Measurements from ENCODE around the gene EIF2S3B. TPM values are rescaled to one million over a fixed set of nuclear protein-coding genes. Genes with fewer than 3 reads are reported as not detected.

The EIF2S3B gene
- total RNA-seq, 5 donors from 2014 or later (not counting 1 experiment from before 2014, with no cell fraction given), result 0.28 to 3.9 (median 0.63) TPM

- H3K9me3 ChIP-seq, result peaks cover 2% of the 10 kb centered on the region
- Mint-ChIP-seq H3K4me1 (peaks cover 0 to 9% (median 9%) of the 10 kb centered on the region in 3 donors), H3K4me3 (no peak overlapping the region), H3K36me3 (no peaks in the 10 kb centered on the region), H3K27ac (no peak overlapping the region), H3K9me3 (no peaks in the 10 kb centered on the region), H3K27me3 (no peaks in the 10 kb centered on the region)
- H3K27ac ChIP-seq (ENCODE audit: low read length), result no peak overlapping the region
- H3K4me3 ChIP-seq (ENCODE audit: control insufficient read depth in 1 of 2, extremely low read depth in 1 of 2, low read length in 1 of 2), result no peak overlapping the region
- no peaks in the 10 kb centered on the region for H3K27me3 ChIP-seq (replicated peaks in 1 of 2; ENCODE audit: control insufficient read depth in 2 of 2, extremely low read depth in 1 of 2, insufficient read depth in 2 of 2, low read length in 1 of 2)
- DNase-seq, result no peak
- ChIA-PET CTCF (no interaction called here), POLR2A (no interaction called here)
- WGBS (ENCODE audit: insufficient coverage), result 83% methylated on average over 3 of the region's 3 CpGs
- ATAC-seq (replicated peaks in 1 of 4), result no peak
- no peaks in the 10 kb centered on the region for H3K36me3 ChIP-seq (ENCODE audit: control insufficient read depth in 2 of 2, extremely low read depth in 1 of 2, insufficient read depth in 1 of 2, low read length in 1 of 2)
- no peaks in the 10 kb centered on the region for H3K4me1 ChIP-seq (ENCODE audit: control insufficient read depth in 1 of 2, extremely low read depth in 1 of 2, insufficient read depth in 2 of 2, low read length in 2 of 2)
These were observed 32.0 kb downstream of the EIF2S3B start for GRCh38 chr12:10537721-10538120.

GRCh38 chr12:10540776-10541205 is 35.1 kb downstream of the EIF2S3B start:
- Mint-ChIP-seq H3K4me1 (peaks cover 0 to 12% (median 9%) of the 10 kb centered on the region in 3 donors), H3K27me3 (no peaks in the 10 kb centered on the region), H3K9me3 (no peaks in the 10 kb centered on the region), H3K36me3 (no peaks in the 10 kb centered on the region), H3K27ac (peak overlapping the region in 1 of 2 donors; percentile 49), H3K4me3 (no peak overlapping the region)
- H3K36me3 ChIP-seq (ENCODE audit: control insufficient read depth in 2 of 2, extremely low read depth in 1 of 2, insufficient read depth in 1 of 2, low read length in 1 of 2), result no peaks in the 10 kb centered on the region
- ChIA-PET POLR2A (interaction anchor here in 1 of 2 donors (1.4 kb wide), 1 partner anchor 9 kb away, joined by 3 read pairs; no protein-coding TSS in a partner anchor), CTCF (no interaction called here)
- DNase-seq (no peak), ATAC-seq (replicated peaks in 1 of 4) (peak in 3 of 4 experiments; percentile 32 to 49 (median 42))
- H3K4me1 ChIP-seq (ENCODE audit: control insufficient read depth in 1 of 2, extremely low read depth in 1 of 2, insufficient read depth in 2 of 2, low read length in 2 of 2), result no peaks in the 10 kb centered on the region
- H3K27ac ChIP-seq (ENCODE audit: low read length), result no peak overlapping the region
- WGBS (ENCODE audit: insufficient coverage), result no CpG with 5 or more reads among the region's 2 CpGs
- no peaks in the 10 kb centered on the region for H3K27me3 ChIP-seq (replicated peaks in 1 of 2; ENCODE audit: control insufficient read depth in 2 of 2, extremely low read depth in 1 of 2, insufficient read depth in 2 of 2, low read length in 1 of 2)
- peaks cover 2% of the 10 kb centered on the region for H3K9me3 ChIP-seq
- H3K4me3 ChIP-seq (ENCODE audit: control insufficient read depth in 1 of 2, extremely low read depth in 1 of 2, low read length in 1 of 2), result no peak overlapping the region

GRCh38 chr12:10543499-10543898 is 37.8 kb downstream of the EIF2S3B start:
- Mint-ChIP-seq H3K36me3 (no peaks in the 10 kb centered on the region), H3K4me1 (peaks cover 0 to 12% (median 9%) of the 10 kb centered on the region in 3 donors), H3K4me3 (no peak overlapping the region), H3K27me3 (no peaks in the 10 kb centered on the region), H3K9me3 (no peaks in the 10 kb centered on the region), H3K27ac (no peak overlapping the region)
- ChIA-PET CTCF (no interaction called here), POLR2A (interaction anchor here in 1 of 2 donors (0.6 kb wide), 1 partner anchor 858 kb away, joined by 3 read pairs; no protein-coding TSS in a partner anchor)
- Histone ChIP-seq H3K4me1 (ENCODE audit: control insufficient read depth in 1 of 2, extremely low read depth in 1 of 2, insufficient read depth in 2 of 2, low read length in 2 of 2) (no peaks in the 10 kb centered on the region), H3K27ac (ENCODE audit: low read length) (no peak overlapping the region), H3K27me3 (replicated peaks in 1 of 2; ENCODE audit: control insufficient read depth in 2 of 2, extremely low read depth in 1 of 2, insufficient read depth in 2 of 2, low read length in 1 of 2) (no peaks in the 10 kb centered on the region), H3K36me3 (ENCODE audit: control insufficient read depth in 2 of 2, extremely low read depth in 1 of 2, insufficient read depth in 1 of 2, low read length in 1 of 2) (no peaks in the 10 kb centered on the region), H3K9me3 (peaks cover 2% of the 10 kb centered on the region), H3K4me3 (ENCODE audit: control insufficient read depth in 1 of 2, extremely low read depth in 1 of 2, low read length in 1 of 2) (no peak overlapping the region)
- DNase-seq (no peak), ATAC-seq (replicated peaks in 1 of 4) (no peak)
- 90% methylated on average over 3 of the region's 7 CpGs for WGBS (ENCODE audit: insufficient coverage)

GRCh38 chr12:10551375-10551774 is 45.7 kb downstream of the EIF2S3B start:
- Histone ChIP-seq H3K9me3 (no peaks in the 10 kb centered on the region), H3K4me3 (ENCODE audit: control insufficient read depth in 1 of 2, extremely low read depth in 1 of 2, low read length in 1 of 2) (no peak overlapping the region), H3K27me3 (replicated peaks in 1 of 2; ENCODE audit: control insufficient read depth in 2 of 2, extremely low read depth in 1 of 2, insufficient read depth in 2 of 2, low read length in 1 of 2) (no peaks in the 10 kb centered on the region), H3K36me3 (ENCODE audit: control insufficient read depth in 2 of 2, extremely low read depth in 1 of 2, insufficient read depth in 1 of 2, low read length in 1 of 2) (no peaks in the 10 kb centered on the region), H3K4me1 (ENCODE audit: control insufficient read depth in 1 of 2, extremely low read depth in 1 of 2, insufficient read depth in 2 of 2, low read length in 2 of 2) (peaks cover 9 to 12% of the 10 kb centered on the region in 2 experiments), H3K27ac (ENCODE audit: low read length) (peak overlapping the region; percentile 26)
- no peak for ATAC-seq (replicated peaks in 1 of 4)
- CTCF ChIA-PET, result no interaction called here
- H3K9me3 Mint-ChIP-seq, result peaks cover 0 to 7% (median 7%) of the 10 kb centered on the region in 3 donors
- H3K36me3 Mint-ChIP-seq, result no peaks in the 10 kb centered on the region
- no peak for DNase-seq
- H3K4me3 Mint-ChIP-seq, result peak overlapping the region in 1 of 3 donors; percentile 9
- WGBS (ENCODE audit: insufficient coverage), result 94% methylated on average over 13 of the region's 25 CpGs
- H3K27me3 Mint-ChIP-seq, result no peaks in the 10 kb centered on the region
- POLR2A ChIA-PET, result no interaction called here
- no peak overlapping the region for H3K27ac Mint-ChIP-seq
- H3K4me1 Mint-ChIP-seq, result peaks cover 6 to 23% (median 13%) of the 10 kb centered on the region in 3 donors

GRCh38 chr12:10553148-10553547 is 47.5 kb downstream of the EIF2S3B start:
- Histone ChIP-seq H3K9me3 (no peaks in the 10 kb centered on the region), H3K4me1 (ENCODE audit: control insufficient read depth in 1 of 2, extremely low read depth in 1 of 2, insufficient read depth in 2 of 2, low read length in 2 of 2) (peaks cover 9 to 14% of the 10 kb centered on the region in 2 experiments), H3K27me3 (replicated peaks in 1 of 2; ENCODE audit: control insufficient read depth in 2 of 2, extremely low read depth in 1 of 2, insufficient read depth in 2 of 2, low read length in 1 of 2) (no peaks in the 10 kb centered on the region), H3K4me3 (ENCODE audit: control insufficient read depth in 1 of 2, extremely low read depth in 1 of 2, low read length in 1 of 2) (no peak overlapping the region), H3K27ac (ENCODE audit: low read length) (peak overlapping the region; percentile 88), H3K36me3 (ENCODE audit: control insufficient read depth in 2 of 2, extremely low read depth in 1 of 2, insufficient read depth in 1 of 2, low read length in 1 of 2) (no peaks in the 10 kb centered on the region)
- ChIA-PET POLR2A (interaction anchor here in 1 of 2 donors (1.4 kb wide), 1 partner anchor 55 kb away, joined by 4 read pairs; no protein-coding TSS in a partner anchor), CTCF (no interaction called here)
- peak overlapping the region in 2 of 3 donors; percentile 72 to 73 for H3K4me3 Mint-ChIP-seq
- DNase-seq (peak in 3 of 35 experiments; percentile 4 to 62 (median 9)), ATAC-seq (replicated peaks in 1 of 4) (peak in 2 of 4 experiments; percentile 34 to 55)
- WGBS (ENCODE audit: insufficient coverage), result 100% methylated on average over 1 of the region's 1 CpG
- H3K36me3 Mint-ChIP-seq, result no peaks in the 10 kb centered on the region
- peaks cover 13 to 32% (median 18%) of the 10 kb centered on the region in 3 donors for H3K4me1 Mint-ChIP-seq
- peak overlapping the region in 1 of 2 donors; percentile 79 for H3K27ac Mint-ChIP-seq
- peaks cover 4 to 5% of the 10 kb centered on the region in 2 donors for H3K27me3 Mint-ChIP-seq
- peaks cover 0 to 7% (median 7%) of the 10 kb centered on the region in 3 donors for H3K9me3 Mint-ChIP-seq

- H3K27me3 ChIP-seq (replicated peaks in 1 of 2; ENCODE audit: control insufficient read depth in 2 of 2, extremely low read depth in 1 of 2, insufficient read depth in 2 of 2, low read length in 1 of 2), result no peaks in the 10 kb centered on the region
- peak overlapping the region; percentile 28 to 42 for H3K4me3 ChIP-seq (ENCODE audit: control insufficient read depth in 1 of 2, extremely low read depth in 1 of 2, low read length in 1 of 2)
- ChIA-PET POLR2A (interaction anchor here (0.5 to 1.7 kb wide), 8 partner anchors 32 to 1972 kb away, joined by 3 to 14 read pairs (median 4); partner anchors contain the start of gene GABARAPL1 (in 1 of the 2)), CTCF (interaction anchor here (0.5 to 1.4 kb wide), 3 partner anchors 11 to 1177 kb away, joined by 3 to 7 read pairs (median 3); no protein-coding TSS in a partner anchor)
- peaks cover 4 to 5% of the 10 kb centered on the region in 2 donors for H3K27me3 Mint-ChIP-seq
- ATAC-seq (replicated peaks in 1 of 4) (peak; percentile 54 to 77 (median 68)), DNase-seq (peak in 29 of 35 experiments; percentile 13 to 74 (median 38))
- peak overlapping the region; percentile 72 to 73 (median 73) for H3K4me3 Mint-ChIP-seq
- peaks cover 21 to 40% (median 27%) of the 10 kb centered on the region in 3 donors for H3K4me1 Mint-ChIP-seq
- no peaks in the 10 kb centered on the region for H3K9me3 ChIP-seq
- no peaks in the 10 kb centered on the region for H3K36me3 ChIP-seq (ENCODE audit: control insufficient read depth in 2 of 2, extremely low read depth in 1 of 2, insufficient read depth in 1 of 2, low read length in 1 of 2)
- peaks cover 0 to 7% (median 7%) of the 10 kb centered on the region in 3 donors for H3K9me3 Mint-ChIP-seq
- no CpG with 5 or more reads among the region's 6 CpGs for WGBS (ENCODE audit: insufficient coverage)
- peak overlapping the region; percentile 88 for H3K27ac ChIP-seq (ENCODE audit: low read length)
- no peaks in the 10 kb centered on the region for H3K36me3 Mint-ChIP-seq
- peaks cover 10 to 19% of the 10 kb centered on the region in 2 experiments for H3K4me1 ChIP-seq (ENCODE audit: control insufficient read depth in 1 of 2, extremely low read depth in 1 of 2, insufficient read depth in 2 of 2, low read length in 2 of 2)
- H3K27ac Mint-ChIP-seq, result peak overlapping the region; percentile 91 to 92
These were observed 48.6 kb downstream of the EIF2S3B start for GRCh38 chr12:10554228-10554755.

Measured in T-cell (primary cell).